ENCODE results near the gene SPCS1. TPM values are rescaled to one million over a fixed set of nuclear protein-coding genes. Genes with fewer than 3 reads are reported as not detected.

Gene SPCS1
- polyA plus RNA-seq, 1 experiment = 161 TPM

- ChIA-PET CTCF (no interaction called here), POLR2A (no interaction called here)
- H3K4me3 ChIP-seq (ENCODE audit: low read depth, low read length) = no peak overlapping the region
- H3K27ac ChIP-seq (ENCODE audit: low read depth, low read length) = no peak overlapping the region
- no peak for DNase-seq (ENCODE audit: low read depth, low spot score)
- H3K9me3 ChIP-seq (ENCODE audit: control insufficient read depth, insufficient read depth, low read length) = no peaks in the 10 kb centered on the region
- no peaks in the 10 kb centered on the region for H3K27me3 ChIP-seq (ENCODE audit: control insufficient read depth, insufficient read depth, low read length)
- TF ChIP-seq CTCF (IDR thresholded peaks at IDR 0.05; ENCODE audit: low read depth, low read length) = no peak
Measured at GRCh38 chr3:52703341-52703740, 2.6 kb upstream of the SPCS1 start.

- ChIA-PET CTCF (no interaction called here), POLR2A (interaction anchor here (0.6 to 1.3 kb wide), 7 partner anchors 16 to 169 kb away, joined by 3 to 4 read pairs (median 4); partner anchors contain the start of genes GNL3, NEK4, PBRM1 and UQCC5)
- no peak for DNase-seq (ENCODE audit: low read depth, low spot score)
- TF ChIP-seq CTCF (IDR thresholded peaks at IDR 0.05; ENCODE audit: low read depth, low read length) = no peak
- peak overlapping the region; percentile 77 for H3K27ac ChIP-seq (ENCODE audit: low read depth, low read length)
- no peaks in the 10 kb centered on the region for H3K9me3 ChIP-seq (ENCODE audit: control insufficient read depth, insufficient read depth, low read length)
- peak overlapping the region; percentile 98 for H3K4me3 ChIP-seq (ENCODE audit: low read depth, low read length)
- H3K27me3 ChIP-seq (ENCODE audit: control insufficient read depth, insufficient read depth, low read length) = no peaks in the 10 kb centered on the region
Measured at GRCh38 chr3:52704611-52705437, 1.1 kb upstream of the SPCS1 start.

DNA sequence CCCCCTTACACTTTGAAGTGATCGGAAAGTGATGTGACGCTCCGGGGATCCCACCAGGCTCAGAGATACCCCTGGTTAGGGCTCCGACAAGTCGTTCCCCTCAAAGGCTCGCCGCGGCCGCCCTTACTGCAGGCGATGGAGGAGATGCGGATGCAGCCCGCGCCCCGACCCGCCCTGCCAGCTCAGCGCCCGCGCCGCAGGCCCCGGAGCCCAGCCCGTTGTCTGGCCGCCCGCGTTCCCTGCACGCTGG is 543 bp upstream of the SPCS1 start:
- Histone ChIP-seq H3K4me3 (ENCODE audit: low read depth, low read length) (peak overlapping the region; percentile 98), H3K27ac (ENCODE audit: low read depth, low read length) (peak overlapping the region; percentile 77), H3K27me3 (ENCODE audit: control insufficient read depth, insufficient read depth, low read length) (no peaks in the 10 kb centered on the region), H3K9me3 (ENCODE audit: control insufficient read depth, insufficient read depth, low read length) (no peaks in the 10 kb centered on the region)
- ChIA-PET POLR2A (interaction anchor here (0.6 to 1.3 kb wide), 7 partner anchors 16 to 341 kb away, joined by 3 to 4 read pairs (median 4); partner anchors contain the start of genes GNL3, NEK4, PBRM1 and SFMBT1), CTCF (no interaction called here)
- DNase-seq (ENCODE audit: low read depth, low spot score) = no peak
- TF ChIP-seq CTCF (IDR thresholded peaks at IDR 0.05; ENCODE audit: low read depth, low read length) = no peak

- ChIA-PET CTCF (interaction anchor here (0.6 kb wide), 1 partner anchor 226 kb away, joined by 3 read pairs; no protein-coding TSS in a partner anchor), POLR2A (no interaction called here)
- no peak for DNase-seq (ENCODE audit: low read depth, low spot score)
- H3K9me3 ChIP-seq (ENCODE audit: control insufficient read depth, insufficient read depth, low read length) = no peaks in the 10 kb centered on the region
- H3K27me3 ChIP-seq (ENCODE audit: control insufficient read depth, insufficient read depth, low read length) = no peaks in the 10 kb centered on the region
- no peak overlapping the region for H3K27ac ChIP-seq (ENCODE audit: low read depth, low read length)
- no peak overlapping the region; the same call in 1 of the 2 replicates for H3K4me3 ChIP-seq (ENCODE audit: low read depth, low read length)
- TF ChIP-seq CTCF (IDR thresholded peaks at IDR 0.05; ENCODE audit: low read depth, low read length) = no peak
Measured at GRCh38 chr3:52707585-52707984, 1.7 kb downstream of the SPCS1 start.

GRCh38 chr3:52710512-52710911 is 4.6 kb downstream of the SPCS1 start:
- DNase-seq (ENCODE audit: low read depth, low spot score) = no peak
- no peak overlapping the region for H3K4me3 ChIP-seq (ENCODE audit: low read depth, low read length)
- no peaks in the 10 kb centered on the region for H3K27me3 ChIP-seq (ENCODE audit: control insufficient read depth, insufficient read depth, low read length)
- TF ChIP-seq CTCF (IDR thresholded peaks at IDR 0.05; ENCODE audit: low read depth, low read length) = no peak
- H3K27ac ChIP-seq (ENCODE audit: low read depth, low read length) = no peak overlapping the region
- ChIA-PET CTCF (interaction anchor here (1.2 kb wide), 1 partner anchor 33 kb away, joined by 3 read pairs; no protein-coding TSS in a partner anchor), POLR2A (no interaction called here)
- H3K9me3 ChIP-seq (ENCODE audit: control insufficient read depth, insufficient read depth, low read length) = no peaks in the 10 kb centered on the region
